SK-N-MC (cell line): Measurements from ENCODE around the gene C11orf71.

Source experiments
- EZH2 ChIP-seq: fragments of 200-600 bp; sonication (generic); IDR thresholded peaks from one replicate; pipeline ENCODE4 v1.6.1; 2017; ENCODE audit warnings: antibody characterized with exemption
- POLR2AphosphoS5 ChIP-seq: IDR thresholded peaks from 2 replicates; pipeline ENCODE4 v1.6.1; 2012; ENCODE audit warnings: mild to moderate bottlenecking, low read depth, low read length, borderline replicate concordance

GRCh38 chr11:114358716-114359115 lies 41.6 kb downstream of the C11orf71 start:
- no peak for TF ChIP-seq POLR2AphosphoS5
- no peak for TF ChIP-seq EZH2
